ENCODE measurements around the gene GALNT7.
A peak's percentile ranks its signal among the peaks of the same experiment; 100 is the strongest.

The GALNT7 gene

GRCh38 chr4:173333658-173334084 is 165.1 kb downstream of the GALNT7 start:
- in situ Hi-C loops (cut with HindIII; ENCODE audit: low sequenced_read_pairs): no loop called here

GRCh38 chr4:173334085-173334890 is 165.7 kb downstream of the GALNT7 start, which contains the start of gene HMGB2:
HMGB2 (minus strand) TSS chr4:173334358; CDS start chr4:173333649, 709 bp downstream.
- no peak for TF ChIP-seq CTCF (IDR thresholded peaks at IDR 0.05; ENCODE audit: low read depth, low read length, missing control alignments)
- DNase-seq (ENCODE audit: low read depth): peak; percentile 100
- peak within 1 kb of the TSS; percentile 95 for H3K4me3 ChIP-seq (ENCODE audit: low read depth, low read length)
- in situ Hi-C loops (cut with HindIII; ENCODE audit: low sequenced_read_pairs): no loop called here

More at GRCh38 chr4:173333658-173334084, 165.1 kb downstream of the GALNT7 start:
- peak overlapping the region; percentile 95 for H3K4me3 ChIP-seq (ENCODE audit: low read depth, low read length)
- no peak for DNase-seq (ENCODE audit: low read depth)
- no peak for TF ChIP-seq CTCF (IDR thresholded peaks at IDR 0.05; ENCODE audit: low read depth, low read length, missing control alignments)

- peak overlapping the region; percentile 95 for H3K4me3 ChIP-seq (ENCODE audit: low read depth, low read length)
- TF ChIP-seq CTCF (IDR thresholded peaks at IDR 0.05; ENCODE audit: low read depth, low read length, missing control alignments): no peak
- in situ Hi-C loops (cut with HindIII; ENCODE audit: low sequenced_read_pairs): no loop called here
- DNase-seq (ENCODE audit: low read depth): peak; percentile 29
Measured at GRCh38 chr4:173334891-173335752, 166.5 kb downstream of the GALNT7 start.

GRCh38 chr4:173337463-173337862 is 168.9 kb downstream of the GALNT7 start:
- no peak overlapping the region for H3K4me3 ChIP-seq (ENCODE audit: low read depth, low read length)
- in situ Hi-C loops (cut with HindIII; ENCODE audit: low sequenced_read_pairs): no loop called here
- no peak for TF ChIP-seq CTCF (IDR thresholded peaks at IDR 0.05; ENCODE audit: low read depth, low read length, missing control alignments)
- DNase-seq (ENCODE audit: low read depth): no peak

GRCh38 chr4:173343832-173344397 is 175.3 kb downstream of the GALNT7 start:
- H3K4me3 ChIP-seq (ENCODE audit: low read depth, low read length): no peak overlapping the region
- in situ Hi-C loops (cut with HindIII; ENCODE audit: low sequenced_read_pairs): no loop called here
- no peak for TF ChIP-seq CTCF (IDR thresholded peaks at IDR 0.05; ENCODE audit: low read depth, low read length, missing control alignments)
- no peak for DNase-seq (ENCODE audit: low read depth)

GRCh38 chr4:173345648-173346047 is 177.0 kb downstream of the GALNT7 start:
- in situ Hi-C loops (cut with HindIII; ENCODE audit: low sequenced_read_pairs): no loop called here
- TF ChIP-seq CTCF (IDR thresholded peaks at IDR 0.05; ENCODE audit: low read depth, low read length, missing control alignments): no peak
- DNase-seq (ENCODE audit: low read depth): no peak
- no peak overlapping the region for H3K4me3 ChIP-seq (ENCODE audit: low read depth, low read length)

Data from astrocyte of the cerebellum (primary cell).